Measurements from ENCODE around the gene GPA33.
A peak's percentile ranks its signal among the peaks of the same experiment; 100 is the strongest.

Gene GPA33

DNA sequence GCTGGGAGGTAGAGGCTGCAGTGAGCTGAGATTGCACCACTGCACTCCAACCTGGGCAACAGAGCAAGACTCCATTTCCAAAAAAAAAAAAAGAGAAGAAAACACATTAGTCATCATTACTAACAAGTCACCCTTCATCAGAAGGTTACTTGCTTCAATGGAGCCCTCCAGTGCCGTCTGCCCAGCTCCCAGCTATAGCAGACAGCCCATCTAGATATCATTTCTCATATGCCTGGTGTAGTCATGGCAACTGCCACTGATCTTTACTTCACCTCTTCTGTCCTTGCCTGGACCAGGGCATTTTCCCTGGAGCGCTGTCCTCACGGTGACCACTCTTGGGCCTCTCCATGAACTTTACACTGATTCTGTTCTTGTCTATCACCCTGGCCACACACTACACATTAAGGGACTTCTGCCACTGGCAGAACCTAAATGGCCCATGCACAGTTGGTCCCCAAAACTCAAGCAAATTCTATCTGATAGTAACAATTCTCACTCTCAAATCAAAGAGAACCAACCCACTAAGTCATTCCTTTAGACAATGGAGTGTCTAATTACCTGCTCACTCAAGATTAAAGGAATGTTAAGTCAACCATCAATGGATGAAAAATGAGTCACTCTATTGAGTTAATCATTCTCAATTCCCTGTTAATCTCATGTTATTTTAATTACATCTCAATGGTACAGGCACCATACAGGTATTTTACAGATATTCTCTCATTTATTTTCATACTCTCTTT, 12.9 kb downstream of the GPA33 start:
- H3K9me3 ChIP-seq: no peaks in the 10 kb centered on the region
- no peaks in the 10 kb centered on the region for H3K36me3 ChIP-seq
- H3K4me2 ChIP-seq: no peak overlapping the region
- TF ChIP-seq Cebpa-rat (IDR thresholded peaks at IDR 0.05): no peak
- H3K4me3 ChIP-seq: no peak overlapping the region
- no peaks in the 10 kb centered on the region for H3K27me3 ChIP-seq
- H3K27ac ChIP-seq: no peak overlapping the region
- H3K9ac ChIP-seq: no peak overlapping the region
- no peaks in the 10 kb centered on the region for H3K4me1 ChIP-seq
- H4K20me1 ChIP-seq: no peaks in the 10 kb centered on the region

GRCh38 chr1:167076136-167076710, 14.0 kb downstream of the GPA33 start:
- no peaks in the 10 kb centered on the region for H3K4me1 ChIP-seq
- no peaks in the 10 kb centered on the region for H3K9me3 ChIP-seq
- no peaks in the 10 kb centered on the region for H3K27me3 ChIP-seq
- H3K4me3 ChIP-seq: no peak overlapping the region
- no peak overlapping the region for H3K27ac ChIP-seq
- TF ChIP-seq Cebpa-rat (IDR thresholded peaks at IDR 0.05): no peak
- no peaks in the 10 kb centered on the region for H4K20me1 ChIP-seq
- no peak overlapping the region for H3K9ac ChIP-seq
- no peaks in the 10 kb centered on the region for H3K36me3 ChIP-seq
- H3K4me2 ChIP-seq: no peak overlapping the region

GRCh38 chr1:167071286-167071685, 18.9 kb downstream of the GPA33 start:
- H3K27ac ChIP-seq: no peak overlapping the region
- H3K27me3 ChIP-seq: no peaks in the 10 kb centered on the region
- no peak overlapping the region for H3K4me3 ChIP-seq
- H4K20me1 ChIP-seq: no peaks in the 10 kb centered on the region
- no peak for TF ChIP-seq Cebpa-rat (IDR thresholded peaks at IDR 0.05)
- H3K36me3 ChIP-seq: no peaks in the 10 kb centered on the region
- no peaks in the 10 kb centered on the region for H3K9me3 ChIP-seq
- no peak overlapping the region for H3K4me2 ChIP-seq
- no peak overlapping the region for H3K9ac ChIP-seq
- H3K4me1 ChIP-seq: no peaks in the 10 kb centered on the region

DNA sequence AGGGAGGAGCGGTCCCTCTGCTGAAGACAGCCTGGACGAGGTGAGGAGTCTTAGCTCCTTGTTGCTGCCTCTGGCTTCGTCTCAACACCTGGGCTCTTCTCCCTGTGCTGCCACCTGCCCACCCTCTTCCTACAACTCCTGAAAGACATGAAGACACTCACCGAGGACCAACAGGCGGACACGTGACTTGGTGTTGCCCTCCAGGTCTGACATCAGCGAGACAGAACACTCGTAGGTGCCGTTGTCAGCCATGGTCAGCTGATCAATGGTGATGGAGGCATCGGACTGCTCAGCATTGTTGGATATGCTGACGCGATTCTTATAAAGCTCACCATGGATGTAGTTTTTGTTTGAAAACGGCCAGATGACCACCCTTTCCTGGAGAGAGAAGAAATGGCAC, 21.4 kb downstream of the GPA33 start:
- H3K4me2 ChIP-seq: no peak overlapping the region

GRCh38 chr1:167067904-167068303, 22.3 kb downstream of the GPA33 start:
- no peaks in the 10 kb centered on the region for H3K27me3 ChIP-seq
- H3K4me3 ChIP-seq: no peak overlapping the region
- no peak overlapping the region for H3K27ac ChIP-seq
- H3K9me3 ChIP-seq: no peaks in the 10 kb centered on the region
- no peak for TF ChIP-seq Cebpa-rat (IDR thresholded peaks at IDR 0.05)
- no peak overlapping the region for H3K9ac ChIP-seq
- no peaks in the 10 kb centered on the region for H4K20me1 ChIP-seq
- H3K36me3 ChIP-seq: no peaks in the 10 kb centered on the region
- H3K4me2 ChIP-seq: no peak overlapping the region
- no peaks in the 10 kb centered on the region for H3K4me1 ChIP-seq

More for the DNA sequence above, 21.4 kb downstream of the GPA33 start:
- no peaks in the 10 kb centered on the region for H3K36me3 ChIP-seq
- H4K20me1 ChIP-seq: no peaks in the 10 kb centered on the region
- no peaks in the 10 kb centered on the region for H3K9me3 ChIP-seq
- H3K4me3 ChIP-seq: no peak overlapping the region
- H3K27ac ChIP-seq: no peak overlapping the region
- H3K4me1 ChIP-seq: no peaks in the 10 kb centered on the region
- no peak for TF ChIP-seq Cebpa-rat (IDR thresholded peaks at IDR 0.05)
- no peaks in the 10 kb centered on the region for H3K27me3 ChIP-seq
- H3K9ac ChIP-seq: no peak overlapping the region

- Histone ChIP-seq H3K27me3 (no peaks in the 10 kb centered on the region), H3K9ac (no peak overlapping the region), H3K4me2 (peak overlapping the region; percentile 71), H3K27ac (no peak overlapping the region), H4K20me1 (no peaks in the 10 kb centered on the region), H3K4me3 (peak overlapping the region; percentile 48; the same call in 1 of the 2 replicates), H3K4me1 (no peaks in the 10 kb centered on the region), H3K9me3 (no peaks in the 10 kb centered on the region), H3K36me3 (no peaks in the 10 kb centered on the region)
- no peak for TF ChIP-seq Cebpa-rat (IDR thresholded peaks at IDR 0.05)
Measured at GRCh38 chr1:167066333-167067122, 23.6 kb downstream of the GPA33 start.

GRCh38 chr1:167065471-167065870, 24.7 kb downstream of the GPA33 start:
- no peak for TF ChIP-seq Cebpa-rat (IDR thresholded peaks at IDR 0.05)
- no peaks in the 10 kb centered on the region for H3K9me3 ChIP-seq

DNA sequence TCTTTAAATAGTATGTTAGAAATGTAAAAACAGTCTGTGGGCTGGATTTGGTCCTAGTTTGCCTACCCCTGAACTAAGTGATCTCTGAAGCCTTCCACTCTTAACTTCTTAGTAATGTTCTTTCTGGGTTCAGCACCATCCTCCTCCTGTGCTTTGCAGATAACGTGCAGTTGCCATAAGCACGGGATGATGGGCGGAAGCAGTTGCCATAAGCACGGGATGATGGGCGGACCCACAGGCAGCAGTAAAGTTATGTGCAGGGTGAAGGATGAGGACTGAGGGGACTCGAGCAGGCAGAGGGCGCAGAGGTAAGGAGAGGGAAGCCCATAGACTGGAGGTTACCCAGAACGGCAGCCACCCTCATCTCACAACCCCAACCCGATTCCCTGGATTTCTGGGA, 25.6 kb downstream of the GPA33 start:
- H3K4me2 ChIP-seq: no peak overlapping the region
- no peaks in the 10 kb centered on the region for H4K20me1 ChIP-seq
- no peak for TF ChIP-seq Cebpa-rat (IDR thresholded peaks at IDR 0.05)
- H3K4me3 ChIP-seq: no peak overlapping the region
- H3K27me3 ChIP-seq: no peaks in the 10 kb centered on the region
- no peak overlapping the region for H3K27ac ChIP-seq
- no peaks in the 10 kb centered on the region for H3K9me3 ChIP-seq
- no peak overlapping the region for H3K9ac ChIP-seq
- no peaks in the 10 kb centered on the region for H3K4me1 ChIP-seq
- no peaks in the 10 kb centered on the region for H3K36me3 ChIP-seq

More at GRCh38 chr1:167065471-167065870, 24.7 kb downstream of the GPA33 start:
- H3K4me3 ChIP-seq: no peak overlapping the region
- H3K36me3 ChIP-seq: no peaks in the 10 kb centered on the region
- no peak overlapping the region for H3K27ac ChIP-seq
- no peaks in the 10 kb centered on the region for H3K4me1 ChIP-seq
- no peaks in the 10 kb centered on the region for H4K20me1 ChIP-seq
- no peak overlapping the region for H3K9ac ChIP-seq
- H3K4me2 ChIP-seq: no peak overlapping the region
- no peaks in the 10 kb centered on the region for H3K27me3 ChIP-seq

DNA sequence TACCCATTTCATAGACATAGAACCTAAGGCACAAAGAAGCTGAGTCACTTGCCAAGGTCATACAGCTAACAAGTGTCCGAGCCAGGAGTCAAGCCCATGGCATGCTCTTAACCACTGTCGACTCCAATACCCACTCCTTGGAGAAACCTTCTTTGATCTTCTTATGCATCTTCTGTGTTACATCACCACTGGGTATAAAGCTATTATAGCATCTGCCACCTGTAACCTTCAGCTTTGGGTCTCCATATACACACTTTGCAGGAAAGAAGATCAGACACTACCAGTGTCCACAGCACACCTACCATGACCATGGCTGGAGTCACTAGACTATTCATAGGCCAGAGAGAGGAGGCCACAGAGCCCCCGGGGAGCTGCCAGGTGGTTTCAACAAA, 29.1 kb downstream of the GPA33 start:
- no peak overlapping the region for H3K9ac ChIP-seq
- no peak overlapping the region for H3K4me2 ChIP-seq
- no peaks in the 10 kb centered on the region for H3K9me3 ChIP-seq
- no peaks in the 10 kb centered on the region for H3K27me3 ChIP-seq
- no peak overlapping the region for H3K27ac ChIP-seq
- H3K4me3 ChIP-seq: no peak overlapping the region
- H4K20me1 ChIP-seq: no peaks in the 10 kb centered on the region
- no peaks in the 10 kb centered on the region for H3K36me3 ChIP-seq
- H3K4me1 ChIP-seq: peaks cover 7% of the 10 kb centered on the region; the same call in 1 of the 2 replicates
- TF ChIP-seq Cebpa-rat (IDR thresholded peaks at IDR 0.05): no peak
